Calu3 (cell line): ENCODE data around the gene HGF. TPM values are rescaled to one million over a fixed set of nuclear protein-coding genes. Genes with fewer than 3 reads are reported as not detected.

Experiments used
- BruUV-seq: library from RNA; stranded (reverse); fragments of 400-500 nt; replicated peaks from 2 replicates; lab custom pipeline; 2021; lab: Mats Ljungman, UMichigan
- CTCF ChIA-PET: fragments of 300-600 bp; sonication (Branson Sonifier 250); formaldehyde crosslinking; loops from one replicate; lab custom pipeline; 2022; ENCODE audit warnings: antibody characterized with exemption; lab: Charles Lee
- DNase-seq: peaks from one replicate; pipeline ENCODE4 v3.0.0; 2022
- H3K27ac Mint-ChIP-seq: one replicate; pipeline ENCODE4 v1.8.0; 2022; ENCODE audit warnings: mixed read lengths; ENCODE audit not compliant: unreplicated experiment
- H3K27me3 Mint-ChIP-seq: one replicate; pipeline ENCODE4 v1.8.0; 2022; ENCODE audit warnings: mixed read lengths; ENCODE audit not compliant: unreplicated experiment
- H3K36me3 Mint-ChIP-seq: one replicate; pipeline ENCODE4 v1.8.0; 2022; ENCODE audit warnings: mild to moderate bottlenecking, moderate library complexity, mixed read lengths; ENCODE audit not compliant: insufficient read depth, unreplicated experiment
- H3K4me1 Mint-ChIP-seq: one replicate; pipeline ENCODE4 v1.8.0; 2022; ENCODE audit warnings: mild to moderate bottlenecking, low read depth, mixed read lengths; ENCODE audit not compliant: unreplicated experiment
- H3K4me3 Mint-ChIP-seq: one replicate; pipeline ENCODE4 v1.8.0; 2022; ENCODE audit warnings: mild to moderate bottlenecking, low read depth, moderate library complexity, mixed read lengths; ENCODE audit not compliant: unreplicated experiment
- H3K9me3 Mint-ChIP-seq: one replicate; pipeline ENCODE4 v1.8.0; 2022; ENCODE audit warnings: low read depth, mixed read lengths; ENCODE audit not compliant: unreplicated experiment
- intact Hi-C: fragments of 100-400 bp; cut with micrococcal nuclease; formaldehyde crosslinking; loops from one replicate; pipeline ENCODE4 v1.10.0; 2022; ENCODE audit not compliant: unreplicated experiment
- total RNA-seq: library from RNA; stranded (reverse); gene quantifications from 2 replicates; pipeline ENCODE4 v1.2.3, GENCODE V29; 2022
- TF ChIP-seq, protein P1 (sequence below): fragments of 200-600 bp; IDR thresholded peaks from one replicate; pipeline ENCODE4 v1.8.0; 2022; ENCODE audit warnings: antibody characterized with exemption; ENCODE audit not compliant: unreplicated experiment

HGF gene
- total RNA-seq, 1 experiment from 2014 or later, result not detected

DNA sequence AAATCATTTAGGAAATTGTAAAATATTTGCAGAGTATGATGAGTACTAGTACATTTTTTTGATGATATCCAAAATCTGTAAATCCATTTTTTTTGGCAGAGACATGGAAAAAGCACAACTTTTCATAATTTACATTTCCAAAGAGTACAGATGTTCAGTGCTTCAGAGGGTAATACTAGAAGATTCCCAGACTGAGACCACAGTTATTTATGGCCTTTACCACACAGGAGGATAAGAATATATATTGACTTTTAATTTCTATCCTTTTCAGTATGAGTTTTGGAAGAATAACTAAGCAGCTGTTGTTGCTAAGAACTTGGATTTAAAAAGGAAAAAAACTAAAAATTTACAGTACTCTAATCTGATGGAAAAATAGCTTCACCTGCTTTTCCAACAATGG, 61.9 kb downstream of the HGF start:
- Mint-ChIP-seq H3K9me3 (no peaks in the 10 kb centered on the region), H3K27me3 (no peaks in the 10 kb centered on the region), H3K36me3 (no peaks in the 10 kb centered on the region), H3K27ac (no peak overlapping the region), H3K4me1 (peaks cover 9% of the 10 kb centered on the region), H3K4me3 (no peak overlapping the region)
- DNase-seq, result no peak
- no TSS peak for BruUV-seq
- CTCF ChIA-PET, result no interaction called here
- TF ChIP-seq, protein P1, sequence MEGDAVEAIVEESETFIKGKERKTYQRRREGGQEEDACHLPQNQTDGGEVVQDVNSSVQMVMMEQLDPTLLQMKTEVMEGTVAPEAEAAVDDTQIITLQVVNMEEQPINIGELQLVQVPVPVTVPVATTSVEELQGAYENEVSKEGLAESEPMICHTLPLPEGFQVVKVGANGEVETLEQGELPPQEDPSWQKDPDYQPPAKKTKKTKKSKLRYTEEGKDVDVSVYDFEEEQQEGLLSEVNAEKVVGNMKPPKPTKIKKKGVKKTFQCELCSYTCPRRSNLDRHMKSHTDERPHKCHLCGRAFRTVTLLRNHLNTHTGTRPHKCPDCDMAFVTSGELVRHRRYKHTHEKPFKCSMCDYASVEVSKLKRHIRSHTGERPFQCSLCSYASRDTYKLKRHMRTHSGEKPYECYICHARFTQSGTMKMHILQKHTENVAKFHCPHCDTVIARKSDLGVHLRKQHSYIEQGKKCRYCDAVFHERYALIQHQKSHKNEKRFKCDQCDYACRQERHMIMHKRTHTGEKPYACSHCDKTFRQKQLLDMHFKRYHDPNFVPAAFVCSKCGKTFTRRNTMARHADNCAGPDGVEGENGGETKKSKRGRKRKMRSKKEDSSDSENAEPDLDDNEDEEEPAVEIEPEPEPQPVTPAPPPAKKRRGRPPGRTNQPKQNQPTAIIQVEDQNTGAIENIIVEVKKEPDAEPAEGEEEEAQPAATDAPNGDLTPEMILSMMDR, result no peak
- intact Hi-C loops, result no loop called here

- no peak for DNase-seq
- Mint-ChIP-seq H3K4me3 (no peak overlapping the region), H3K27me3 (no peaks in the 10 kb centered on the region), H3K36me3 (no peaks in the 10 kb centered on the region), H3K4me1 (peaks cover 9% of the 10 kb centered on the region), H3K9me3 (no peaks in the 10 kb centered on the region), H3K27ac (no peak overlapping the region)
- intact Hi-C loops, result no loop called here
- TF ChIP-seq, protein P1, result no peak
- CTCF ChIA-PET, result interaction anchor here (0.6 kb wide), 1 partner anchor 23 kb away, joined by 3 read pairs; no protein-coding TSS in a partner anchor
- no TSS peak for BruUV-seq
Observed at GRCh38 chr7:81707196-81707595, 62.7 kb downstream of the HGF start.

GRCh38 chr7:81705206-81705605, 64.6 kb downstream of the HGF start:
- Mint-ChIP-seq H3K9me3 (no peaks in the 10 kb centered on the region), H3K4me1 (peaks cover 9% of the 10 kb centered on the region), H3K4me3 (no peak overlapping the region), H3K36me3 (no peaks in the 10 kb centered on the region), H3K27me3 (no peaks in the 10 kb centered on the region), H3K27ac (no peak overlapping the region)
- BruUV-seq, result no TSS peak
- CTCF ChIA-PET, result no interaction called here
- intact Hi-C loops, result no loop called here
- DNase-seq, result no peak
- TF ChIP-seq, protein P1, result no peak

DNA sequence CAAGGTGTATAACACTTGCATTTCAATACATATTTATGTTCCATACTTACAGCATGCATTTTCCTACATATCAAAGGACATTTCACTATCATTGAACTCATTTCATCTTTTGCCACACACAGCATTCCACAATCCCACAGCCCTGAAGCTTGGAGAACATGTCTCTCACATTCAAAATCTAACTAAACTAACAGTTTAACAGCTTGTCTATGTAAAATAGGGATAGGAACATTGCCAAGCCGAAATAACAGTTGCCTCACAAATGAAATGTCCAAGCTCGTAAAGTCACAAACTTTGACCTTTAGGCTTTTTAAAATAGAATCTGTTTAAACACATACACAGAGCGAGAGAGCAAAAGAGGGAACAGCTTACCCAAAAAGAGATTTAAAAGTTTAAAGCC, 65.3 kb downstream of the HGF start:
- intact Hi-C loops, result no loop called here
- TF ChIP-seq, protein P1, result no peak
- Mint-ChIP-seq H3K27ac (no peak overlapping the region), H3K4me3 (no peak overlapping the region), H3K36me3 (no peaks in the 10 kb centered on the region), H3K4me1 (peaks cover 9% of the 10 kb centered on the region), H3K27me3 (no peaks in the 10 kb centered on the region), H3K9me3 (no peaks in the 10 kb centered on the region)
- DNase-seq, result no peak
- CTCF ChIA-PET, result no interaction called here
- no TSS peak for BruUV-seq
